GM23248 (cell line): ENCODE data around the gene RNF224. TPM values are rescaled to one million over a fixed set of nuclear protein-coding genes. Genes with fewer than 3 reads are reported as not detected.

Experiments
- DNase-seq: peaks from one replicate; pipeline ENCODE4 v3.0.0-alpha.2; 2015
- H2AFZ ChIP-seq: fragments of 200-600 bp; sonication (generic); 2 replicates; pipeline ENCODE4 v1.6.1; 2016; ENCODE audit warnings: antibody characterized with exemption
- H3F3A ChIP-seq: fragments of 200-600 bp; sonication (generic); 2 replicates; pipeline ENCODE4 v1.6.1; 2016; ENCODE audit warnings: mild to moderate bottlenecking, antibody characterized with exemption, mixed run types; ENCODE audit not compliant: insufficient read depth
- H3K27ac ChIP-seq: fragments of 200-600 bp; sonication (generic); 2 replicates; pipeline ENCODE4 v1.5.1; 2016; ENCODE audit warnings: mild to moderate bottlenecking
- H3K27me3 ChIP-seq: fragments of 200-600 bp; sonication (generic); replicated peaks from 2 replicates; pipeline ENCODE4 v1.6.1; 2016; ENCODE audit warnings: mild to moderate bottlenecking; ENCODE audit not compliant: insufficient read depth
- H3K36me3 ChIP-seq: fragments of 200-600 bp; sonication (generic); 2 replicates; pipeline ENCODE4 v1.6.1; 2016; ENCODE audit warnings: low read depth, mild to moderate bottlenecking
- H3K4me1 ChIP-seq: fragments of 200-600 bp; sonication (generic); 2 replicates; pipeline ENCODE4 v1.6.1; 2016; ENCODE audit warnings: mild to moderate bottlenecking; ENCODE audit not compliant: insufficient read depth
- H3K4me2 ChIP-seq: fragments of 200-600 bp; sonication (generic); one replicate; pipeline ENCODE4 v1.6.1; 2016; ENCODE audit warnings: mild to moderate bottlenecking; ENCODE audit not compliant: unreplicated experiment
- H3K4me3 ChIP-seq: fragments of 200-600 bp; sonication (generic); 2 replicates; pipeline ENCODE4 v1.5.1; 2016; ENCODE audit warnings: mild to moderate bottlenecking
- H3K79me2 ChIP-seq: fragments of 200-600 bp; sonication (generic); 2 replicates; pipeline ENCODE4 v1.6.1; 2016; ENCODE audit warnings: mild to moderate bottlenecking; ENCODE audit not compliant: insufficient read depth
- H3K9ac ChIP-seq: fragments of 200-600 bp; sonication (generic); 2 replicates; pipeline ENCODE4 v1.6.1; 2016; ENCODE audit warnings: mild to moderate bottlenecking
- H3K9me2 ChIP-seq: fragments of 200-600 bp; sonication (generic); 2 replicates; pipeline ENCODE4 v1.6.1; 2016; ENCODE audit warnings: mixed run types, mild to moderate bottlenecking, moderate library complexity; ENCODE audit not compliant: insufficient read depth
- H3K9me3 ChIP-seq: fragments of 200-600 bp; sonication (generic); one replicate; pipeline ENCODE4 v1.6.1; 2017; ENCODE audit warnings: low read depth
- H4K20me1 ChIP-seq: fragments of 200-600 bp; sonication (generic); 2 replicates; pipeline ENCODE4 v1.6.0; 2016; ENCODE audit not compliant: insufficient read depth
- EZH2 ChIP-seq: fragments of 200-600 bp; sonication (generic); IDR thresholded peaks from 2 replicates; pipeline ENCODE4 v1.6.1; 2018; ENCODE audit warnings: antibody characterized with exemption, mild to moderate bottlenecking; ENCODE audit not compliant: insufficient read depth, poor library complexity, severe bottlenecking
- EZH2phosphoT487 ChIP-seq: fragments of 200-600 bp; sonication (generic); IDR thresholded peaks from 2 replicates; pipeline ENCODE4 v1.6.1; 2018; ENCODE audit warnings: antibody characterized with exemption, moderate library complexity, mild to moderate bottlenecking, low read depth; ENCODE audit not compliant: insufficient read depth
- WGBS, 2 experiments: methylation state at CpG; one replicate each; pipeline ENCODE4 v1.1.6; 2015 to 2017; ENCODE audit warnings: low lambda C conversion rate in 2 of 2, low coverage in 1 of 2; ENCODE audit errors: missing lambda C conversion rate in 2 of 2; 5-methylcytosine and 5-hydroxymethylcytosine counted together
- in situ Hi-C: fragments of 300-500 bp; cut with MboI; formaldehyde crosslinking; loops from 2 replicates; pipeline ENCODE4 v1.15.0; 2020
- polyA plus RNA-seq: library from polyadenylated mRNA; unstranded; fragments of >200 nt; fragmentation: Nextera tagmentation; extraction: Ambion mirVana; gene quantifications from 2 replicates; pipeline ENCODE4 v1.2.1, GENCODE V29; 2016
- total RNA-seq: library from RNA; depleted of rRNA; stranded (reverse); fragments of >200 nt; shearing (Covaris generic); gene quantifications from 2 replicates; pipeline ENCODE4 v1.2.3, GENCODE V29; 2014

Gene RNF224
- total and polyA plus RNA-seq, 2 experiments from 2014 or later: not detected

- Histone ChIP-seq H3K36me3 (no peaks in the 10 kb centered on the region; the same call in 1 of the 2 replicates), H3K9me2 (no peaks in the 10 kb centered on the region), H3K4me1 (no peaks in the 10 kb centered on the region), H3K27me3 (no peaks in the 10 kb centered on the region), H3K9ac (no peak overlapping the region), H3F3A (peaks cover 4% of the 10 kb centered on the region; the same call in 1 of the 2 replicates), H3K27ac (no peak overlapping the region), H4K20me1 (no peaks in the 10 kb centered on the region), H3K4me2 (no peak overlapping the region), H3K4me3 (no peak overlapping the region), H2AFZ (no peak overlapping the region), H3K79me2 (peaks cover 4% of the 10 kb centered on the region; the same call in 1 of the 2 replicates), H3K9me3 (no peaks in the 10 kb centered on the region)
- no peak for TF ChIP-seq EZH2phosphoT487
- TF ChIP-seq EZH2: no peak
- no peak for DNase-seq
- WGBS, 2 experiments: 90 to 97% methylated on average over 18 to 20 of the region's 20 CpGs
- in situ Hi-C loops: no loop called here
Measured at GRCh38 chr9:137180491-137180890, 46.8 kb upstream of the RNF224 start.

GRCh38 chr9:137181680-137182079 is 45.6 kb upstream of the RNF224 start:
- H3K9ac ChIP-seq: no peak overlapping the region
- H2AFZ ChIP-seq: no peak overlapping the region
- H3K4me2 ChIP-seq: no peak overlapping the region
- WGBS, 2 experiments: 94 to 95% methylated on average over 18 to 22 of the region's 22 CpGs
- no peak for DNase-seq
- H3K27me3 ChIP-seq: no peaks in the 10 kb centered on the region
- no peak for TF ChIP-seq EZH2phosphoT487
- no peak for TF ChIP-seq EZH2
- H3F3A ChIP-seq: peaks cover 4% of the 10 kb centered on the region; the same call in 1 of the 2 replicates
- H4K20me1 ChIP-seq: no peaks in the 10 kb centered on the region
- no peak overlapping the region for H3K4me3 ChIP-seq
- no peaks in the 10 kb centered on the region for H3K9me3 ChIP-seq
- 0 out of 2 replicates have a peak, but pooled peaks cover 2% of the 10 kb centered on the region for H3K4me1 ChIP-seq
- no peak overlapping the region for H3K27ac ChIP-seq
- in situ Hi-C loops: no loop called here
- no peaks in the 10 kb centered on the region for H3K9me2 ChIP-seq
- peaks cover 15% of the 10 kb centered on the region for H3K79me2 ChIP-seq
- H3K36me3 ChIP-seq: no peaks in the 10 kb centered on the region; the same call in 1 of the 2 replicates

- 88 to 90% methylated on average over 17 of the region's 17 CpGs for WGBS, 2 experiments
- no peaks in the 10 kb centered on the region for H3F3A ChIP-seq
Measured at GRCh38 chr9:137182836-137183235, 44.5 kb upstream of the RNF224 start.

GRCh38 chr9:137183980-137184595 is 43.2 kb upstream of the RNF224 start:
- H3K4me1 ChIP-seq: peaks cover 9% of the 10 kb centered on the region; the same call in 1 of the 2 replicates
- H3K27me3 ChIP-seq: no peaks in the 10 kb centered on the region
- H3F3A ChIP-seq: no peaks in the 10 kb centered on the region
- DNase-seq: no peak
- peaks cover 31% of the 10 kb centered on the region for H3K79me2 ChIP-seq
- no peak overlapping the region for H3K9ac ChIP-seq
- no peak overlapping the region for H3K27ac ChIP-seq
- no peak overlapping the region for H2AFZ ChIP-seq
- no peak overlapping the region for H3K4me2 ChIP-seq
- H4K20me1 ChIP-seq: no peaks in the 10 kb centered on the region
- TF ChIP-seq EZH2: no peak
- no peak for TF ChIP-seq EZH2phosphoT487
- H3K9me3 ChIP-seq: no peaks in the 10 kb centered on the region
- H3K36me3 ChIP-seq: no peaks in the 10 kb centered on the region; the same call in 1 of the 2 replicates
- no peak overlapping the region for H3K4me3 ChIP-seq
- no peaks in the 10 kb centered on the region for H3K9me2 ChIP-seq
- in situ Hi-C loops: no loop called here
- WGBS, 2 experiments: 90 to 93% methylated on average over 26 of the region's 27 CpGs

More at GRCh38 chr9:137182836-137183235, 44.5 kb upstream of the RNF224 start:
- Histone ChIP-seq H3K36me3 (no peaks in the 10 kb centered on the region; the same call in 1 of the 2 replicates), H3K4me3 (no peak overlapping the region), H3K9ac (no peak overlapping the region), H3K4me1 (peaks cover 9% of the 10 kb centered on the region; the same call in 1 of the 2 replicates), H3K79me2 (peaks cover 27% of the 10 kb centered on the region), H3K9me3 (no peaks in the 10 kb centered on the region), H3K27me3 (no peaks in the 10 kb centered on the region), H3K4me2 (no peak overlapping the region), H3K9me2 (no peaks in the 10 kb centered on the region), H2AFZ (no peak overlapping the region), H3K27ac (no peak overlapping the region), H4K20me1 (no peaks in the 10 kb centered on the region)
- DNase-seq: no peak
- TF ChIP-seq EZH2: no peak
- no peak for TF ChIP-seq EZH2phosphoT487
- in situ Hi-C loops: no loop called here
